Stomach (tissue), 9 donors: ENCODE data around the gene VWA2. TPM values are rescaled to one million over a fixed set of nuclear protein-coding genes. Genes with fewer than 3 reads are reported as not detected.

Experiments used
- DNase-seq, 2 donors: peaks; one replicate each; pipeline versions ENCODE4 v3.0.0 to v3.0.0-alpha.2; 2013 to 2019
- H3K27ac ChIP-seq, 5 donors: fragments of 200-600 bp in 4 of 5; sonication (generic) in 4 of 5; one replicate each; pipeline ENCODE4 v1.5.1; 2013 to 2019; ENCODE audit warnings: mild to moderate bottlenecking in 1 of 5, moderate library complexity in 1 of 5
- H3K27me3 ChIP-seq, 3 donors: fragments of 200-600 bp; sonication (generic); one replicate each; pipeline ENCODE4 v1.5.1; 2017 to 2019; ENCODE audit warnings: mixed run types in 1 of 3
- H3K36me3 ChIP-seq, 4 donors: fragments of 200-600 bp; sonication (generic); 1 replicate in 3 of 4; 2 replicates in 1 of 4; pipeline ENCODE4 v1.5.1; 2016 to 2019
- H3K4me1 ChIP-seq, 4 donors: fragments of 200-600 bp; sonication (generic); one replicate each; pipeline ENCODE4 v1.5.1; 2016 to 2019
- H3K4me3 ChIP-seq, 4 donors: fragments of 200-600 bp; sonication (generic) in 3 of 4; one replicate each; pipeline ENCODE4 v1.5.1; 2016 to 2019; ENCODE audit warnings: mild to moderate bottlenecking in 1 of 4
- H3K9me3 ChIP-seq, 4 donors: fragments of 200-600 bp; sonication (generic); one replicate each; pipeline ENCODE4 v1.5.1; 2016 to 2019
- CTCF ChIP-seq, 7 experiments: fragments of 450-650 bp in 4 of 7; fragments of 200-600 bp in 3 of 7; sonication (generic) in 3 of 7; IDR thresholded peaks; one replicate each; pipeline ENCODE4 v1.5.1; 2016 to 2019; ENCODE audit warnings: antibody characterized with exemption in 7 of 7, control low read depth in 2 of 7, mild to moderate bottlenecking in 1 of 7
- EP300 ChIP-seq: sonication (generic); formaldehyde crosslinking; IDR thresholded peaks from one replicate; pipeline ENCODE4 v1.6.1; 2017; ENCODE audit warnings: antibody characterized with exemption
- POLR2A ChIP-seq, 4 donors: fragments of 450-650 bp; IDR thresholded peaks; one replicate each; pipeline ENCODE4 v1.6.1; 2016; ENCODE audit warnings: antibody characterized with exemption in 4 of 4, control low read depth in 2 of 4, mild to moderate bottlenecking in 1 of 4, moderate library complexity in 1 of 4
- POLR2AphosphoS5 ChIP-seq, 3 donors: sonication (generic); formaldehyde crosslinking; IDR thresholded peaks; one replicate each; pipeline ENCODE4 v1.6.1; 2016; ENCODE audit warnings: antibody characterized with exemption in 3 of 3
- WGBS, 5 donors: extraction: QIAGEN DNeasy Blood & Tissue Kit in 3 of 5; methylation state at CpG; one replicate each; pipeline versions ENCODE4 v1.1.5 to v1.1.7; 2013 to 2018; 5-methylcytosine and 5-hydroxymethylcytosine counted together
- intact Hi-C: fragments of 100-400 bp; cut with DNase I; formaldehyde crosslinking; loops from one replicate; pipeline ENCODE4 v1.15.1; 2023; ENCODE audit warnings: low total_unique reads
- polyA plus RNA-seq, 3 donors: library from polyadenylated mRNA; stranded (reverse); fragments of 200-250 nt; gene quantifications; one replicate each; pipeline ENCODE4 v1.2.3, GENCODE V29; 2013
- total RNA-seq, 5 donors: library from RNA; depleted of rRNA; stranded (reverse); fragments of >200 nt; gene quantifications; one replicate each; pipeline versions ENCODE4 v1.1.0 to v1.2.3, GENCODE V29; 2014 to 2016
- donor health status: healthy with polysubstance abuse.
- donor health status: Bipolar disorder and iron deficiency.
- donor health status: healthy.

VWA2 gene
- total and polyA plus RNA-seq, 8 donors: 0.46 to 20.7 (median 5.8) TPM

GRCh38 chr10:114340816-114341215 is 101.8 kb downstream of the VWA2 start:
- Histone ChIP-seq H3K4me1 (peaks cover 5 to 16% (median 15%) of the 10 kb centered on the region in 4 donors), H3K27me3 (no peaks in the 10 kb centered on the region), H3K27ac (no peak overlapping the region), H3K9me3 (no peaks in the 10 kb centered on the region), H3K4me3 (no peak overlapping the region), H3K36me3 (peaks cover 0 to 20% (median 2%) of the 10 kb centered on the region in 4 donors)
- no peak for TF ChIP-seq POLR2AphosphoS5 (IDR thresholded peaks at IDR 0.05)
- TF ChIP-seq EP300: no peak
- no peak for TF ChIP-seq POLR2A (IDR thresholded peaks at IDR 0.05)
- no peak for TF ChIP-seq CTCF (IDR thresholded peaks at IDR 0.05)
- no peak for DNase-seq
- intact Hi-C loops: no loop called here
- WGBS, 5 donors: 87 to 94% (median 93%) methylated on average over 7 to 8 of the region's 8 CpGs

Other genes with a start within 250 kb of the VWA2 start
- gene ADRB1, start 195.4 kb upstream of the VWA2 start, total RNA-seq: 1 to 10 TPM in 1 of 5 donors, under 1 TPM in 2, not detected in 2; 0.58 to 1.7 (median 0.87) TPM
- gene ADRB1, start 195.4 kb upstream of the VWA2 start, polyA plus RNA-seq: under 1 TPM; 0.43 to 0.76 (median 0.50) TPM
- 10 to 100 TPM; 16.8 to 74.5 (median 44.6) TPM for gene CCDC186, start 65.1 kb upstream of the VWA2 start, total RNA-seq
- 10 to 100 TPM in 1 of 3 donors, 1 to 10 TPM in 2; 4.7 to 10.4 (median 7.7) TPM for gene CCDC186, start 65.1 kb upstream of the VWA2 start, polyA plus RNA-seq
- gene TDRD1, start 59.9 kb upstream of the VWA2 start, total RNA-seq: 1 to 10 TPM in 1 of 5 donors, under 1 TPM in 1, not detected in 3; 0.92 to 7.6 TPM
- gene TDRD1, start 59.9 kb upstream of the VWA2 start, polyA plus RNA-seq: under 1 TPM in 2 of 3 donors, not detected in 1; 0.05 to 0.06 TPM
- gene AFAP1L2, start 165.2 kb downstream of the VWA2 start, total RNA-seq: 10 to 100 TPM in 4 of 5 donors, 1 to 10 TPM in 1; 7.2 to 25.0 (median 19.3) TPM
- 1 to 10 TPM; 2.6 to 4.5 (median 3.4) TPM for gene AFAP1L2, start 165.2 kb downstream of the VWA2 start, polyA plus RNA-seq